ENCODE data around the gene CRHR2.
A peak's percentile ranks its signal among the peaks of the same experiment; 100 is the strongest.
"Not testable (repeated sequence)": the region's sequence is repeated elsewhere in the genome, so short reads cannot be mapped to it uniquely, and the experiment has no call there.

CRHR2 gene

GRCh38 chr7:30654296-30655090 lies 27.8 kb downstream of the CRHR2 start:
- DNase-seq (no peak), ATAC-seq (no peak)

- DNase-seq (no peak), ATAC-seq (no peak)
These were observed 29.3 kb downstream of the CRHR2 start for GRCh38 chr7:30652698-30653641.

- no peak for ATAC-seq
- DNase-seq: no peak
These were observed 30.1 kb downstream of the CRHR2 start for GRCh38 chr7:30652132-30652531.

GRCh38 chr7:30650421-30650808 lies 31.8 kb downstream of the CRHR2 start:
- ATAC-seq: no peak
- DNase-seq: no peak

GRCh38 chr7:30649717-30650420 lies 32.4 kb downstream of the CRHR2 start:
- DNase-seq (no peak), ATAC-seq (no peak)

DNA sequence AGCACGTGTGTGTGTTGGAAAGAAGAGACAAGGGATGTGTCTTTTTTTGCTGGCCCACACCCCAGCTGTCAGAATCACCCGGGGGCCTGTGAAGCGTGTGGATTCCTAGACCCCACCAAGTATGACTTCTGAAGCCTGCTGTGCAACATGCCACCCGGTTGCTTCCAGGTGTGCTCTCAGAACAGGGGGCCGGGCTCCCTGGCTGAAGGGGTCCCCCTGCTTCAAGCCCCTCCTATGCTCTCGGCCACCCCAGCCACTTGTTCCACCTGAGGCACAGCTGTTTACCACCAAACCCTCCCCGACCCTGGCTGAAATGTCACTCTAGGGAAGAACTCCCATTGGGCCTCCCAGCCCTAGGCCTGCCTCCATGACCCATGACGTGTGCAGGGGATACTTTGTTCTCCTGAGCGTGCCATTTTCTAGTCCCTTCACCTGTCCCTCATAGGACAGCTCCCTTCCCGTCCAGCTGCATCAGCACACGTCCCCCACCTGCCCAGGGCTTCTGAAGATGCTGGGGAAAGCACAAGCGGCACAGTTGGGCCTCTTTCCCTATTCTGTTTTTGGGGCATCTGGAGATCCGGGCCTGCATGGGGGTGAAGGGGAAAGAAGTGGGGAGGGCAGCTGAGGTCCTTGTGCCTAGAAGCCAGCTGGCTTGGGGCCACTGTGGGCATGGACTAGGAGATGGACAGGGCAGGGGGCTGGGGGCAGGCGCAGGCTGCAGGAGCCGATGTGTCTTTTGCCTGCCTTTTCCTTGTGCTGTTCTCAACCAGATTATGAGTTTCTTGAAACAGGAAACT lies 33.3 kb downstream of the CRHR2 start:
- ATAC-seq: no peak

GRCh38 chr7:30647589-30648364 lies 34.5 kb downstream of the CRHR2 start:
- no peak for DNase-seq
- ATAC-seq: no peak

More for the DNA sequence above, 33.3 kb downstream of the CRHR2 start:
- DNase-seq: no peak

- no peak for ATAC-seq
These were observed 36.1 kb downstream of the CRHR2 start for GRCh38 chr7:30646154-30646553.

GRCh38 chr7:30645661-30646060 lies 36.6 kb downstream of the CRHR2 start:
- ATAC-seq (no peak), DNase-seq (no peak)

More at GRCh38 chr7:30646154-30646553, 36.1 kb downstream of the CRHR2 start:
- no peak for DNase-seq

GRCh38 chr7:30644286-30644955 lies 37.8 kb downstream of the CRHR2 start:
- ATAC-seq: no peak
- DNase-seq: no peak

- DNase-seq (no peak), ATAC-seq (no peak)
These were observed 39.5 kb downstream of the CRHR2 start for GRCh38 chr7:30642789-30643188.

DNA sequence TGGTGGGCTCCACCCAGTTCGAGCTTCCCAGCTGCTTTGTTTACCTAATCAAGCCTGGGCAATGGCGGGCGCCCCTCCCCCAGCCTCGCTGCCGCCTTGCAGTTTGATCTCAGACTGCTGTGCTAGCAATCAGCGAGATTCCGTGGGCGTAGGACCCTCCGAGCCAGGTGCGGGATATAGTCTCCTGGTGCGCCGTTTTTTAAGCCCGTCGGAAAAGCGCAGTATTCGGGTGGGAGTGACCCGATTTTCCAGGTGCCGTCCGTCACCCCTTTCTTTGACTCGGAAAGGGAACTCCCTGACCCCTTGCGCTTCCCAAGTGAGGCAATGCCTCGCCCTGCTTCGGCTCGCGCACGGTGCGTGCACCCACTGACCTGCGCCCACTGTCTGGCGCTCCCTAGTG lies 39.9 kb downstream of the CRHR2 start:
- not testable (repeated sequence) for DNase-seq, ATAC-seq

- ATAC-seq (no peak), DNase-seq (no peak)
These were observed 46.5 kb downstream of the CRHR2 start for GRCh38 chr7:30635798-30636197.

GRCh38 chr7:30634634-30635201 lies 47.5 kb downstream of the CRHR2 start:
- ATAC-seq (no peak), DNase-seq (no peak)

DNA sequence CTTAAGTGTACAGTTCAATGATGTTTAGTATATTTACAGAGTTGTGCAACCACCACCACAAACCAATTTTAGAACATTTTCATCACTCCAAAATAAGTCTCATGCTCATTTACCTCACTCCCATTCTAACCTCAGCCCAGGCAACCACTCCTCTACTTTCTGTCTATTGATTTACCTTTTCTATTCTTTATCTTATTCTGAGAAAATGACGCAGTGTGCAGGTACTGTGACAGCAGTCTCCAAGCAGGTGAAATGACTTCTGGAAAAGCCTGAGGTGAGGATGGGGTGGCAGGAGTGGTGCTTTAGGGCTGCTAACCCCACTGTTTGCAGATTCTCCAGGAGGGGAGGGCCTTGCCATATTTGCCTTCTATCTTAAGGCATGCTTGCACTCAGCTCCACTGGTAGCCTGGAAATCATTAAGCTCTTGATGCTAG lies 48.0 kb downstream of the CRHR2 start:
- DNase-seq (no peak), ATAC-seq (no peak)

DNA sequence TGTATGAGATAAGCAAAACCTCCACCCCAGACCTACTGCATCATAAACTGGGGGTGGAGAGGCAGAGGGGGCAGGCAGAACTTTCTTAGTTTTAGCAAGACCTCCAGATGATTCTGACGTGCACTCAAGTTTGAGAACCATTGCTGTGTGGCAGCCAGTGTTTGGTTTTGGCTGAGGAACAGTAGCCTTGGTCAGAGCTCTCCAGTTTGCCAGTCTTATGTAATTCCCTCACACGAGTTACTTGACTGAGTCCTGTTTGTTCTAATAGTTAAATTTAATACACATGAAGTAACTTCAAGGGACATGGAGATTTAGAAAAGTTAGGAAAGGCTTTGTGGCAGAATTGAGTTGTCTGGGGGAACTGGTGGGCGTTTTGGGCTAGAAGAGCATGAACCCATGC lies 49.0 kb downstream of the CRHR2 start:
- ATAC-seq (no peak), DNase-seq (no peak)

DNA sequence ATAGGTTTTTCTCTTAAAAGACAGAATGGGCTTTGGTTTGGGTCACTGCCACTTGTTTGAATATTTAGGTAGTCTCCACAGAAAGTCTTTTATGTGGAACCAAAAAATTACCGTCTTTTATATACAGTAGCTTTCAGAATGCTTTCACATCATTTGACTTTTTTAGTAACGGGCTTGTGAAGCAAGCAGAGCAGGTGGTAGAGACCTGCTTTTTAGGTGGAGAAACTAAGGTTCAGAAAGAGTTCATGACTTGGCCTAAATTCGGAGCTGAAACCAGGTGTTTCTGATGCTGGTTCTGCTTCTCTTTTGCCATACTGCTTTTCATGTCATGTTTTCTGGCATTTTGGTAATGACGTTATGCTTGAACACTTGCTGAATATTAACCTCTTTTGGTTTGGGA lies 51.3 kb downstream of the CRHR2 start:
- DNase-seq (no peak), ATAC-seq (no peak)

DNA sequence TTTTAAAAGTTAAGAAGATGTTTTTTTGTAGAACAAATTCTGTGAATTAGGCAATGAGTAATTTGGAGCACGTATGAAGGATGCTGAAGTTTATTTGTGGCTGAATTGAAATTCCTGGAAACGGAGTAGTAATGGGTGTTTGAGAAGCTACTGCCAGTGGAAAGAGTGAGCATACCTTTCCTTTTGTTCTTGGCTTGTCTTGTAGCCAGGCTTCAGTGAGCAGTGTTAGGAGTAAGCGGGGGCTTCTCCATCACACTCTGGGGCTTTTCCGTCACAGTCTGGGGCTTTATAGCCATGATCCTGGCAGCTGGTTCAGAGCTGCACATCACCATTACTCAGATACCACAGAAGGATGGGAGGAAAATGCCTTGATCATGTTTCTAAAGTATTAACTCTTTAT lies 55.2 kb downstream of the CRHR2 start:
- DNase-seq: no peak
- peak; percentile 92 for ATAC-seq

- ATAC-seq (no peak), DNase-seq (no peak)
These were observed 57.0 kb downstream of the CRHR2 start for GRCh38 chr7:30625283-30625682.

DNA sequence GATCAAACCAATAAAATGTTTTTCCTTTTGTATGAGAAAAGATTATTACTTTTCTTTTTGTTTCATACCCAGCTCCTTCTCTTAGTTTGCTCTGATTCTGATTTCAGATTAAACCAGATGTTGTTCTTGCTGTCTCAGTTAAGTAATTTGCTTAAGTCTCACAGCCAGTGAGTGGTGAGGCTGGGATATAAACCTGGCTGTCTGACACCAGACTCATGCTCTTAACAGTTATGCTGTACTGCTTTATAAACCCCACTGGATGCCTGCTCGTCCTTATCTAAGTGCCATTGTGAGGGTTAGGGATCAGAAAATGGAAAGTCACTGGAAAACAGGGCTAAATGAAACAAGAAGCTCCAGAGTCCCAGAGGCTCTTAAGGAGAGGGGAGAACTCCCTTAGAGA lies 63.3 kb downstream of the CRHR2 start:
- no peak for ATAC-seq
- DNase-seq: no peak

All from stimulated activated naive CD8-positive, alpha-beta T cell treated with anti-CD3 and anti-CD28 coated beads, Interleukin-15, Interleukin-2, amounts not matched to agents 100 U/mL and 50 U/mL, for 24 hours (primary cell).